ENCODE data around the gene ARRDC1. TPM values are rescaled to one million over a fixed set of nuclear protein-coding genes. Genes with fewer than 3 reads are reported as not detected.

Gene ARRDC1
- total RNA-seq, 4 donors from 2014 or later: 79.2 to 143 (median 85.8) TPM

- Histone ChIP-seq H3K27me3 (no peaks in the 10 kb centered on the region), H3K9me3 (no peaks in the 10 kb centered on the region), H3K4me3 (no peak overlapping the region), H3K36me3 (peaks cover 6% of the 10 kb centered on the region), H3K27ac (no peak overlapping the region), H3K4me1 (peaks cover 5% of the 10 kb centered on the region)
- DNase-seq (ENCODE audit: low spot score in 2 of 2): no peak
- TF ChIP-seq, protein P1, sequence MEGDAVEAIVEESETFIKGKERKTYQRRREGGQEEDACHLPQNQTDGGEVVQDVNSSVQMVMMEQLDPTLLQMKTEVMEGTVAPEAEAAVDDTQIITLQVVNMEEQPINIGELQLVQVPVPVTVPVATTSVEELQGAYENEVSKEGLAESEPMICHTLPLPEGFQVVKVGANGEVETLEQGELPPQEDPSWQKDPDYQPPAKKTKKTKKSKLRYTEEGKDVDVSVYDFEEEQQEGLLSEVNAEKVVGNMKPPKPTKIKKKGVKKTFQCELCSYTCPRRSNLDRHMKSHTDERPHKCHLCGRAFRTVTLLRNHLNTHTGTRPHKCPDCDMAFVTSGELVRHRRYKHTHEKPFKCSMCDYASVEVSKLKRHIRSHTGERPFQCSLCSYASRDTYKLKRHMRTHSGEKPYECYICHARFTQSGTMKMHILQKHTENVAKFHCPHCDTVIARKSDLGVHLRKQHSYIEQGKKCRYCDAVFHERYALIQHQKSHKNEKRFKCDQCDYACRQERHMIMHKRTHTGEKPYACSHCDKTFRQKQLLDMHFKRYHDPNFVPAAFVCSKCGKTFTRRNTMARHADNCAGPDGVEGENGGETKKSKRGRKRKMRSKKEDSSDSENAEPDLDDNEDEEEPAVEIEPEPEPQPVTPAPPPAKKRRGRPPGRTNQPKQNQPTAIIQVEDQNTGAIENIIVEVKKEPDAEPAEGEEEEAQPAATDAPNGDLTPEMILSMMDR (IDR thresholded peaks at IDR 0.05): no peak
- TF ChIP-seq EP300 (IDR thresholded peaks at IDR 0.05): no peak
- TF ChIP-seq POLR2A (IDR thresholded peaks at IDR 0.05): no peak
- no peak for TF ChIP-seq POLR2AphosphoS5 (IDR thresholded peaks at IDR 0.05)
- 97% methylated on average over 5 of the region's 5 CpGs for WGBS
Observed at GRCh38 chr9:137642892-137643291, 37.4 kb downstream of the ARRDC1 start.

GRCh38 chr9:137643921-137644320 lies 38.4 kb downstream of the ARRDC1 start:
- Histone ChIP-seq H3K27ac (no peak overlapping the region), H3K4me1 (peaks cover 5% of the 10 kb centered on the region), H3K9me3 (no peaks in the 10 kb centered on the region), H3K27me3 (no peaks in the 10 kb centered on the region), H3K36me3 (peaks cover 6% of the 10 kb centered on the region), H3K4me3 (no peak overlapping the region)
- TF ChIP-seq POLR2A (IDR thresholded peaks at IDR 0.05) (no peak), EP300 (IDR thresholded peaks at IDR 0.05) (no peak), POLR2AphosphoS5 (IDR thresholded peaks at IDR 0.05) (no peak)
- TF ChIP-seq, protein P1 (IDR thresholded peaks at IDR 0.05): no peak
- DNase-seq (ENCODE audit: low spot score in 2 of 2): no peak
- 96% methylated on average over 14 of the region's 14 CpGs for WGBS

DNA sequence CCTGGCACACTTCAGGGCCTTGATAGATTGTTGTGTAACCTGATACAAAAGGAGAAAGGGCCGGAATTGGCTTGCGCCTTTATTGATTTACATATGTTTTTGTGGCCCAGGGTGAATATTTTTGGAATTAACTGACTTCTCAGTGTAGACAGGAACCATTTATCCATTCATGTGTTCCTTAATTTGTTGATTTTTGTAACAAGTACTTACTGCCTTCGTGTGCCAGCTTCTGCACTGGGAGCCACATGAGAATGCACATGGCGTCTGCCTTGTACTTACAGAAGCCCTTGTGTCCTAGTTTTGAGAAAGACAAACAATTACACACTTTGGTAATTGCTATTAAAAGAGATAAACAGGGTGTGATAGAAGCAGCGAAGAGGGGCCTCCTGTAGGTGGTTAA lies 39.7 kb downstream of the ARRDC1 start:
- Histone ChIP-seq H3K27me3 (no peaks in the 10 kb centered on the region), H3K4me3 (no peak overlapping the region), H3K4me1 (peaks cover 9% of the 10 kb centered on the region), H3K36me3 (peaks cover 6% of the 10 kb centered on the region), H3K9me3 (no peaks in the 10 kb centered on the region), H3K27ac (no peak overlapping the region)
- no peak for TF ChIP-seq EP300 (IDR thresholded peaks at IDR 0.05)
- no peak for TF ChIP-seq POLR2AphosphoS5 (IDR thresholded peaks at IDR 0.05)
- TF ChIP-seq, protein P1 (IDR thresholded peaks at IDR 0.05): no peak
- TF ChIP-seq POLR2A (IDR thresholded peaks at IDR 0.05): no peak
- DNase-seq (ENCODE audit: low spot score in 2 of 2): no peak
- 92% methylated on average over 5 of the region's 5 CpGs for WGBS

GRCh38 chr9:137646341-137646740 lies 40.9 kb downstream of the ARRDC1 start:
- Histone ChIP-seq H3K4me3 (no peak overlapping the region), H3K27ac (no peak overlapping the region), H3K9me3 (no peaks in the 10 kb centered on the region), H3K4me1 (peaks cover 10% of the 10 kb centered on the region), H3K27me3 (no peaks in the 10 kb centered on the region), H3K36me3 (peaks cover 7% of the 10 kb centered on the region)
- no peak for TF ChIP-seq POLR2A (IDR thresholded peaks at IDR 0.05)
- TF ChIP-seq, protein P1 (IDR thresholded peaks at IDR 0.05): no peak
- TF ChIP-seq EP300 (IDR thresholded peaks at IDR 0.05): no peak
- no peak for TF ChIP-seq POLR2AphosphoS5 (IDR thresholded peaks at IDR 0.05)
- DNase-seq (ENCODE audit: low spot score in 2 of 2): no peak
- WGBS: 92% methylated on average over 13 of the region's 13 CpGs

- Histone ChIP-seq H3K27ac (no peak overlapping the region), H3K4me3 (no peak overlapping the region), H3K4me1 (peaks cover 10% of the 10 kb centered on the region), H3K27me3 (no peaks in the 10 kb centered on the region), H3K9me3 (no peaks in the 10 kb centered on the region), H3K36me3 (peaks cover 16% of the 10 kb centered on the region)
- 85% methylated on average over 12 of the region's 15 CpGs for WGBS
- no peak for TF ChIP-seq POLR2A (IDR thresholded peaks at IDR 0.05)
- no peak for TF ChIP-seq POLR2AphosphoS5 (IDR thresholded peaks at IDR 0.05)
- TF ChIP-seq, protein P1 (IDR thresholded peaks at IDR 0.05): no peak
- no peak for TF ChIP-seq EP300 (IDR thresholded peaks at IDR 0.05)
- no peak for DNase-seq (ENCODE audit: low spot score in 2 of 2)
Observed at GRCh38 chr9:137647096-137647714, 41.7 kb downstream of the ARRDC1 start.
